Measurements from ENCODE around the gene KLHL26.

- TF ChIP-seq ZNF544 (tag by site-specific recombination; IDR thresholded peaks at IDR 0.05) = no peak
- TF ChIP-seq ATF2 (tag by site-specific recombination; IDR thresholded peaks at IDR 0.05; ENCODE audit: low read depth) = no peak
- no peak for TF ChIP-seq ZBTB17 (tag by site-specific recombination; IDR thresholded peaks at IDR 0.05)
- no peak for TF ChIP-seq CTCF (tag by site-specific recombination; IDR thresholded peaks at IDR 0.05)
- no peak for TF ChIP-seq ZNF112 (tag by site-specific recombination; IDR thresholded peaks at IDR 0.05)
- TF ChIP-seq ZNF501 (tag by site-specific recombination; IDR thresholded peaks at IDR 0.05) = no peak
- no peak for TF ChIP-seq KLF17 (tag by site-specific recombination; IDR thresholded peaks at IDR 0.05)
- TF ChIP-seq REST (tag by site-specific recombination; IDR thresholded peaks at IDR 0.05) = no peak
- TF ChIP-seq HOXA7 (CRISPR knock-in tag; IDR thresholded peaks at IDR 0.05; ENCODE audit: borderline replicate concordance) = no peak
- no peak for TF ChIP-seq ZBTB49 (tag by site-specific recombination; IDR thresholded peaks at IDR 0.05; ENCODE audit: low read depth)
- no peak for TF ChIP-seq PBX3 (CRISPR knock-in tag; IDR thresholded peaks at IDR 0.05)
- TF ChIP-seq ZNF324 (tag by site-specific recombination; IDR thresholded peaks at IDR 0.05) = no peak
- no peak for TF ChIP-seq ZNF639 (tag by site-specific recombination; IDR thresholded peaks at IDR 0.05)
Observed at GRCh38 chr19:18674616-18675015, 37.8 kb downstream of the KLHL26 start.

Measured in HEK293 (cell line).